H1 (cell line): ENCODE results near the gene AQP2. TPM values are rescaled to one million over a fixed set of nuclear protein-coding genes. Genes with fewer than 3 reads are reported as not detected.

Source experiments
- CTCF ChIA-PET: fragments of 300-600 bp; sonication (Branson Sonifier 250); formaldehyde crosslinking; loops from one replicate; lab custom pipeline; 2021; ENCODE audit not compliant: partially characterized antibody; lab: Charles Lee
- POLR2A ChIA-PET: fragments of 300-600 bp; sonication (Branson Sonifier 250); formaldehyde crosslinking; loops from one replicate; lab custom pipeline; 2021; ENCODE audit warnings: inconsistent platforms; ENCODE audit not compliant: partially characterized antibody; lab: Charles Lee
- DNase-seq, 2 experiments: peaks; one replicate each; pipeline versions ENCODE4 v3.0.0 to v3.0.0-alpha.2; 2010 to 2022; ENCODE audit warnings: low spot score in 2 of 2, low read depth in 1 of 2, mixed read lengths in 1 of 2
- FAIRE-seq: peaks from 2 replicates; lab custom pipeline; 2011; peaks lifted over from hg19 to GRCh38; lab: Jason Lieb, UNC
- H2AFZ ChIP-seq: 2 replicates; pipeline ENCODE4 v1.8.1; 2012; ENCODE audit warnings: low read length, inconsistent platforms
- H2AK5ac ChIP-seq: 2 replicates; pipeline ENCODE4 v1.6.1; 2013; ENCODE audit warnings: low read depth, low read length
- H2BK120ac ChIP-seq: replicated peaks from 2 replicates; pipeline ENCODE3; 2013; ENCODE audit warnings: low read depth, low read length, inconsistent platforms
- H2BK12ac ChIP-seq: 2 replicates; pipeline ENCODE4 v1.6.1; 2013; ENCODE audit warnings: low read depth, low read length
- H2BK15ac ChIP-seq: 2 replicates; pipeline ENCODE4 v1.6.1; 2013; ENCODE audit warnings: low read length
- H2BK20ac ChIP-seq: 2 replicates; pipeline ENCODE4 v1.6.1; 2013; ENCODE audit warnings: low read length
- H2BK5ac ChIP-seq: 2 replicates; pipeline ENCODE4 v1.6.1; 2013; ENCODE audit warnings: low read depth, low read length
- H3K14ac ChIP-seq: 2 replicates; pipeline ENCODE4 v1.6.1; 2013; ENCODE audit warnings: inconsistent platforms; ENCODE audit not compliant: insufficient read length
- H3K18ac ChIP-seq: 2 replicates; pipeline ENCODE4 v1.6.1; 2013; ENCODE audit warnings: low read length; ENCODE audit errors: extremely low read depth
- H3K23ac ChIP-seq: 2 replicates; pipeline ENCODE4 v1.6.1; 2013; ENCODE audit warnings: inconsistent platforms; ENCODE audit not compliant: insufficient read length
- H3K23me2 ChIP-seq: 2 replicates; pipeline ENCODE4 v1.6.1; 2013; ENCODE audit warnings: low read depth, low read length
- H3K27ac ChIP-seq: 2 replicates; pipeline ENCODE4 v1.6.1; 2011; ENCODE audit warnings: low read depth, low read length, inconsistent platforms
- H3K27me3 ChIP-seq, 4 experiments: replicated peaks in 1 of 4; 1 replicate in 1 of 4; 2 replicates in 3 of 4; pipeline versions ENCODE4 v1.6.1 to v1.8.1; 2011 to 2013; ENCODE audit warnings: low read length in 3 of 4, mild to moderate bottlenecking in 3 of 4, inconsistent platforms in 2 of 4, mixed read lengths in 2 of 4, moderate library complexity in 1 of 4; ENCODE audit not compliant: control insufficient read depth in 3 of 4, insufficient read depth in 3 of 4; ENCODE audit errors: extremely low read depth in 1 of 4
- H3K36me3 ChIP-seq, 4 experiments: 2 replicates each; pipeline versions ENCODE4 v1.6.1 to v1.8.1; 2011 to 2013; ENCODE audit warnings: mild to moderate bottlenecking in 4 of 4, low read length in 3 of 4, moderate library complexity in 2 of 4, control low read depth in 1 of 4, inconsistent platforms in 1 of 4; ENCODE audit not compliant: insufficient read depth in 4 of 4, control insufficient read depth in 2 of 4
- H3K4ac ChIP-seq: replicated peaks from 2 replicates; pipeline ENCODE3; 2013; ENCODE audit warnings: low read length, low read depth, mixed read lengths, inconsistent platforms; ENCODE audit not compliant: insufficient read length
- H3K4me1 ChIP-seq, 4 experiments: replicated peaks in 1 of 4; 1 replicate in 1 of 4; 2 replicates in 3 of 4; pipeline versions ENCODE4 v1.6.1 to v1.8.1; 2011 to 2013; ENCODE audit warnings: low read length in 3 of 4, inconsistent platforms in 2 of 4, mixed read lengths in 1 of 4; ENCODE audit not compliant: insufficient read depth in 4 of 4, control insufficient read depth in 3 of 4
- H3K4me2 ChIP-seq, 2 experiments: 2 replicates each; pipeline versions ENCODE4 v1.6.1 to v1.8.1; 2011 to 2013; ENCODE audit warnings: low read depth in 2 of 2, low read length in 2 of 2, control low read depth in 1 of 2, inconsistent platforms in 1 of 2, mild to moderate bottlenecking in 1 of 2; ENCODE audit not compliant: insufficient read depth in 1 of 2
- H3K4me3 ChIP-seq, 4 experiments: fragments of 200-600, 300-600 bp in 1 of 4; sonication (generic), shearing (Covaris generic), sonication (Bioruptor Twin) in 1 of 4; 2 replicates each; pipeline versions ENCODE4 v1.5.1 to v1.8.1; 2011 to 2016; ENCODE audit warnings: low read length in 4 of 4, low read depth in 3 of 4, control low read depth in 2 of 4, inconsistent platforms in 2 of 4, mild to moderate bottlenecking in 2 of 4, mixed read lengths in 1 of 4, moderate library complexity in 1 of 4; ENCODE audit not compliant: insufficient read depth in 2 of 4; ENCODE audit errors: extremely low read depth in 1 of 4
- H3K56ac ChIP-seq: replicated peaks from 2 replicates; pipeline ENCODE3; 2013; ENCODE audit warnings: low read depth, mild to moderate bottlenecking, mixed read lengths, low read length, inconsistent platforms; ENCODE audit not compliant: insufficient read length
- H3K79me1 ChIP-seq: 2 replicates; pipeline ENCODE4 v1.6.1; 2013; ENCODE audit warnings: low read depth, low read length, control low read depth
- H3K79me2 ChIP-seq, 2 experiments: 2 replicates each; pipeline versions ENCODE4 v1.6.1 to v1.8.1; 2012 to 2013; ENCODE audit warnings: low read length in 2 of 2, mild to moderate bottlenecking in 2 of 2, inconsistent platforms in 1 of 2; ENCODE audit not compliant: insufficient read depth in 2 of 2, control insufficient read depth in 1 of 2
- H3K9ac ChIP-seq, 4 experiments: replicated peaks in 1 of 4; 1 replicate in 1 of 4; 2 replicates in 3 of 4; pipeline versions ENCODE4 v1.6.1 to v1.8.1; 2011 to 2013; ENCODE audit warnings: low read depth in 3 of 4, low read length in 3 of 4, control low read depth in 2 of 4, mild to moderate bottlenecking in 2 of 4, moderate library complexity in 2 of 4, inconsistent platforms in 1 of 4; ENCODE audit errors: extremely low read depth in 1 of 4
- H3K9me3 ChIP-seq, 2 experiments: 2 replicates each; pipeline versions ENCODE4 v1.6.1 to v1.8.1; 2012 to 2013; ENCODE audit warnings: mild to moderate bottlenecking in 2 of 2, moderate library complexity in 2 of 2, control low read depth in 1 of 2, inconsistent platforms in 1 of 2, low read depth in 1 of 2, low read length in 1 of 2, mixed read lengths in 1 of 2; ENCODE audit not compliant: insufficient read depth in 2 of 2
- H4K20me1 ChIP-seq, 2 experiments: replicated peaks in 1 of 2; 2 replicates each; pipeline versions ENCODE3 to v1.8.1; 2011 to 2013; ENCODE audit warnings: inconsistent platforms in 2 of 2, low read length in 2 of 2, mild to moderate bottlenecking in 1 of 2; ENCODE audit not compliant: insufficient read depth in 2 of 2, control insufficient read depth in 1 of 2
- H4K5ac ChIP-seq: 2 replicates; pipeline ENCODE4 v1.6.1; 2013; ENCODE audit warnings: low read length, low read depth, mixed read lengths, inconsistent platforms; ENCODE audit not compliant: insufficient read length
- H4K8ac ChIP-seq: 2 replicates; pipeline ENCODE4 v1.8.0; 2013; ENCODE audit warnings: mild to moderate bottlenecking, moderate library complexity, low read length, inconsistent platforms; ENCODE audit not compliant: insufficient read depth; ENCODE audit errors: extremely low read depth
- H4K91ac ChIP-seq: replicated peaks from 2 replicates; pipeline ENCODE3; 2013; ENCODE audit warnings: low read length, mixed read lengths, inconsistent platforms; ENCODE audit not compliant: insufficient read length
- BACH1 ChIP-seq: IDR thresholded peaks from 2 replicates; pipeline ENCODE4 v1.6.1; 2012; ENCODE audit warnings: low read length, improper control_type of control experiment
- EP300 ChIP-seq, 2 experiments: IDR thresholded peaks; 1 replicate in 1 of 2; 2 replicates in 1 of 2; pipeline ENCODE4 v1.6.1; 2011 to 2012; ENCODE audit warnings: low read depth in 2 of 2, low read length in 2 of 2, mild to moderate bottlenecking in 2 of 2, borderline replicate concordance in 1 of 2, inconsistent platforms in 1 of 2, moderate library complexity in 1 of 2
- HDAC6 ChIP-seq: IDR thresholded peaks from one replicate; pipeline ENCODE4 v1.7.1; 2012; ENCODE audit warnings: low read depth, mild to moderate bottlenecking, inconsistent platforms, low read length, moderate library complexity
- KDM4A ChIP-seq: IDR thresholded peaks from one replicate; pipeline ENCODE4 v1.7.1; 2012; ENCODE audit warnings: low read depth, mild to moderate bottlenecking, moderate library complexity, low read length, inconsistent platforms; ENCODE audit not compliant: severe bottlenecking
- RBBP5 ChIP-seq: IDR thresholded peaks from 2 replicates; pipeline ENCODE4 v1.7.1; 2012; ENCODE audit warnings: low read depth, mild to moderate bottlenecking, inconsistent platforms, low read length, moderate library complexity, borderline replicate concordance
- SAP30 ChIP-seq: fragments of 300-600 bp; sonication (generic); IDR thresholded peaks from 2 replicates; pipeline ENCODE4 v1.7.1; 2012; ENCODE audit warnings: low read length, moderate library complexity, mild to moderate bottlenecking, inconsistent platforms; ENCODE audit not compliant: insufficient read depth, insufficient replicate concordance
- SIX5 ChIP-seq: IDR thresholded peaks from 2 replicates; pipeline ENCODE4 v1.6.1; 2011; ENCODE audit warnings: mild to moderate bottlenecking, low read depth, low read length
- TCF12 ChIP-seq: IDR thresholded peaks from 2 replicates; pipeline ENCODE4 v1.6.1; 2011; ENCODE audit warnings: low read depth, mild to moderate bottlenecking, low read length
- WGBS, 2 experiments: shearing (Covaris generic) in 1 of 2; methylation state at CpG; one replicate each; pipeline versions ENCODE4 v1.1.6 to v1.1.7; 2013 to 2015; ENCODE audit warnings: low lambda C conversion rate in 2 of 2, mixed read lengths in 2 of 2, inconsistent platforms in 1 of 2, low coverage in 1 of 2, missing lambda C conversion rate in 1 of 2; ENCODE audit not compliant: insufficient replicate concordance in 2 of 2, insufficient coverage in 1 of 2, insufficient read length in 1 of 2; ENCODE audit errors: extremely low coverage in 1 of 2, missing lambda C conversion rate in 1 of 2; 5-methylcytosine and 5-hydroxymethylcytosine counted together
- polyA plus RNA-seq, 7 experiments: library from polyadenylated mRNA; depleted of rRNA in 3 of 7; stranded (reverse) in 5 of 7; unstranded in 2 of 7; fragments of >200 nt in 5 of 7; fragments of 200-250 nt in 2 of 7; gene quantifications; 1 replicate in 5 of 7; 2 replicates in 1 of 7; 4 replicates in 1 of 7; pipeline versions ENCODE4 v1.2.1 to v1.2.3, GENCODE V29; 2011 to 2013; ENCODE audit warnings: missing spikeins in 2 of 7, mixed read lengths in 2 of 7
- total RNA-seq: library from RNA; stranded (reverse); fragmentation: NEBNext Ultra II Directional; extraction: Animal tissue kit (Norgen Biotek cat#: 25700); gene quantifications from 2 replicates; pipeline ENCODE4 v1.2.1, GENCODE V29; 2021
- TF ChIP-seq, protein P1 (sequence below), 3 experiments: IDR thresholded peaks; 1 replicate in 2 of 3; 2 replicates in 1 of 3; pipeline versions ENCODE4 v1.5.1 to v1.6.1; 2011; ENCODE audit warnings: low read length in 3 of 3, mild to moderate bottlenecking in 3 of 3, inconsistent platforms in 2 of 3, low read depth in 1 of 3, moderate library complexity in 1 of 3; ENCODE audit not compliant: insufficient read depth in 1 of 3; ENCODE audit errors: control extremely low read depth in 1 of 3
- TF ChIP-seq, protein P2 (sequence below): IDR thresholded peaks from 2 replicates; pipeline ENCODE4 v1.6.1; 2011; ENCODE audit warnings: low read length, improper control_type of control experiment

Gene AQP2
- total and polyA plus RNA-seq, 2 of the 8 experiments (the other 6 are each of a cell fraction or from before 2014, with no cell fraction given), result not detected

DNA sequence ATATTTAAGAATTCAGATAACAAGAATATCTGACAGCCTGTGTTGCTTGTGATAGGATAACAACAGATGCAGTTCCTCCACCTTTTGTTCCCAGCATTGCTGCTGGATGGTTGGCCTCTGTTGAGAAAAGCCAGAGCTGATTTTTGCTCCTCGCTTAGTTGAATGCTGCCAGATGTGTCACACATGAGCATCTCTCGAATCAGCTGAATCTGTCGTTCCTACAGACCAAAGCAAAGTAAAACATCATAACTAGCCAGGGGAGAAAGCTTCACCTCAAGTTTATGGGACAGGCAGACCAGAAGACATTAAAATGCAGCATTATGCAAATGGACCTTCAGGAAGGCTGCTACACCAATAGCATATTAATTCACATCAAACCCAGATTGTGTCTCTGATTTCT is 54.6 kb downstream of the AQP2 start:
- no peak overlapping the region for H3K27ac ChIP-seq
- no peaks in the 10 kb centered on the region for H3K79me2 ChIP-seq
- no peak overlapping the region for H3K4ac ChIP-seq
- H3K36me3 ChIP-seq, result peaks cover 4 to 40% (median 28%) of the 10 kb centered on the region in 4 experiments
- H2BK120ac ChIP-seq, result no peak overlapping the region
- no peak overlapping the region for H2BK5ac ChIP-seq
- H4K20me1 ChIP-seq, result no peaks in the 10 kb centered on the region
- no peak overlapping the region for H4K8ac ChIP-seq
- H3K14ac ChIP-seq, result no peak overlapping the region
- H4K5ac ChIP-seq, result no peak overlapping the region
- H4K91ac ChIP-seq, result no peak overlapping the region
- H2AK5ac ChIP-seq, result no peak overlapping the region
- H3K4me1 ChIP-seq, result no peaks in the 10 kb centered on the region
- H3K27me3 ChIP-seq, result no peaks in the 10 kb centered on the region
- H3K23me2 ChIP-seq, result no peaks in the 10 kb centered on the region
- DNase-seq, result no peak
- no peak for FAIRE-seq
- no peak overlapping the region for H2AFZ ChIP-seq
- WGBS, 2 experiments, result 97% methylated on average over 3 of the region's 3 CpGs; no CpG with 5 or more reads in 1 of the 2 experiments
- no peak overlapping the region for H3K4me2 ChIP-seq
- H2BK15ac ChIP-seq, result no peak overlapping the region
- H3K4me3 ChIP-seq, result no peak overlapping the region
- H3K18ac ChIP-seq, result no peak overlapping the region
- no peak overlapping the region for H3K9ac ChIP-seq
- no peaks in the 10 kb centered on the region for H3K79me1 ChIP-seq
- H3K56ac ChIP-seq, result no peak overlapping the region
- H3K23ac ChIP-seq, result no peak overlapping the region
- ChIA-PET POLR2A (interaction anchor here (2.3 kb wide), 1 partner anchor 9 kb away, joined by 6 read pairs; no protein-coding TSS in a partner anchor), CTCF (interaction anchor here (1.4 to 3.3 kb wide), 2 partner anchors 17 to 50 kb away, joined by 4 to 18 read pairs; no protein-coding TSS in a partner anchor)
- H3K9me3 ChIP-seq, result no peaks in the 10 kb centered on the region
- H2BK20ac ChIP-seq, result no peak overlapping the region
- no peak overlapping the region for H2BK12ac ChIP-seq
- TF ChIP-seq EP300 (IDR thresholded peaks at IDR 0.05; ENCODE audit: borderline replicate concordance in 1 of 2, low read depth in 2 of 2, low read length in 2 of 2), result no peak
- TF ChIP-seq TCF12, result no peak
- no peak for TF ChIP-seq SAP30
- TF ChIP-seq, protein P1, sequence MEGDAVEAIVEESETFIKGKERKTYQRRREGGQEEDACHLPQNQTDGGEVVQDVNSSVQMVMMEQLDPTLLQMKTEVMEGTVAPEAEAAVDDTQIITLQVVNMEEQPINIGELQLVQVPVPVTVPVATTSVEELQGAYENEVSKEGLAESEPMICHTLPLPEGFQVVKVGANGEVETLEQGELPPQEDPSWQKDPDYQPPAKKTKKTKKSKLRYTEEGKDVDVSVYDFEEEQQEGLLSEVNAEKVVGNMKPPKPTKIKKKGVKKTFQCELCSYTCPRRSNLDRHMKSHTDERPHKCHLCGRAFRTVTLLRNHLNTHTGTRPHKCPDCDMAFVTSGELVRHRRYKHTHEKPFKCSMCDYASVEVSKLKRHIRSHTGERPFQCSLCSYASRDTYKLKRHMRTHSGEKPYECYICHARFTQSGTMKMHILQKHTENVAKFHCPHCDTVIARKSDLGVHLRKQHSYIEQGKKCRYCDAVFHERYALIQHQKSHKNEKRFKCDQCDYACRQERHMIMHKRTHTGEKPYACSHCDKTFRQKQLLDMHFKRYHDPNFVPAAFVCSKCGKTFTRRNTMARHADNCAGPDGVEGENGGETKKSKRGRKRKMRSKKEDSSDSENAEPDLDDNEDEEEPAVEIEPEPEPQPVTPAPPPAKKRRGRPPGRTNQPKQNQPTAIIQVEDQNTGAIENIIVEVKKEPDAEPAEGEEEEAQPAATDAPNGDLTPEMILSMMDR (IDR thresholded peaks at IDR 0.05; ENCODE audit: control extremely low read depth in 1 of 3, insufficient read depth in 1 of 3, low read depth in 1 of 3, low read length in 3 of 3), result no peak
- no peak for TF ChIP-seq BACH1
- TF ChIP-seq, protein P2, sequence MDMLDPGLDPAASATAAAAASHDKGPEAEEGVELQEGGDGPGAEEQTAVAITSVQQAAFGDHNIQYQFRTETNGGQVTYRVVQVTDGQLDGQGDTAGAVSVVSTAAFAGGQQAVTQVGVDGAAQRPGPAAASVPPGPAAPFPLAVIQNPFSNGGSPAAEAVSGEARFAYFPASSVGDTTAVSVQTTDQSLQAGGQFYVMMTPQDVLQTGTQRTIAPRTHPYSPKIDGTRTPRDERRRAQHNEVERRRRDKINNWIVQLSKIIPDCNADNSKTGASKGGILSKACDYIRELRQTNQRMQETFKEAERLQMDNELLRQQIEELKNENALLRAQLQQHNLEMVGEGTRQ, result no peak
- TF ChIP-seq RBBP5, result no peak
- no peak for TF ChIP-seq SIX5
- TF ChIP-seq HDAC6, result no peak
- TF ChIP-seq KDM4A, result no peak
